Panc1 (cell line): ENCODE results near the gene MAP2. TPM values are rescaled to one million over a fixed set of nuclear protein-coding genes. Genes with fewer than 3 reads are reported as not detected.

ENCODE experiments used
- ATAC-seq: fragments of 200-7000 bp; cut with Tn5 transposase; 2 replicates; pipeline ENCODE4 v1.9.1; 2020; ENCODE audit warnings: mild to moderate bottlenecking, moderate library complexity
- BruUV-seq: library from RNA; stranded (reverse); fragments of 400-500 nt; replicated peaks from 2 replicates; lab custom pipeline; 2021; lab: Mats Ljungman, UMichigan
- CTCF ChIA-PET: fragments of 300-600 bp; sonication (Branson Sonifier 250); formaldehyde crosslinking; loops from one replicate; lab custom pipeline; 2022; ENCODE audit warnings: antibody characterized with exemption; lab: Charles Lee
- POLR2A ChIA-PET: fragments of 300-600 bp; sonication (Branson Sonifier 250); formaldehyde crosslinking; loops from one replicate; lab custom pipeline; 2022; ENCODE audit warnings: antibody characterized with exemption; lab: Charles Lee
- DNase-seq: peaks from one replicate; pipeline ENCODE4 v3.0.0-alpha.2; 2010; ENCODE audit warnings: low read depth, low spot score
- H3K27ac ChIP-seq: 2 replicates; pipeline ENCODE4 v1.5.1; 2011; ENCODE audit warnings: mild to moderate bottlenecking, low read length, inconsistent platforms
- H3K27me3 ChIP-seq: fragments of 200-500 bp; sonication (Bioruptor generic); 2 replicates; pipeline ENCODE4 v1.6.0; 2014; ENCODE audit warnings: low read length, inconsistent platforms; ENCODE audit not compliant: control insufficient read depth, insufficient read depth
- H3K36me3 ChIP-seq: fragments of 200-500 bp; sonication (Bioruptor generic); 2 replicates; pipeline ENCODE4 v1.5.1; 2014; ENCODE audit warnings: inconsistent platforms, mild to moderate bottlenecking, low read length, moderate library complexity; ENCODE audit not compliant: control insufficient read depth, insufficient read depth
- H3K4me1 ChIP-seq: 2 replicates; pipeline ENCODE4 v1.5.1; 2011; ENCODE audit warnings: inconsistent platforms, mild to moderate bottlenecking, low read length, moderate library complexity; ENCODE audit not compliant: control insufficient read depth, insufficient read depth
- H3K4me3 ChIP-seq, 2 experiments: 2 replicates each; pipeline ENCODE4 v1.5.1; 2011 to 2012; ENCODE audit warnings: low read depth in 2 of 2, low read length in 2 of 2, mild to moderate bottlenecking in 2 of 2, inconsistent platforms in 1 of 2, moderate library complexity in 1 of 2
- H3K9me3 ChIP-seq: fragments of 200-500 bp; sonication (Bioruptor generic); 2 replicates; pipeline ENCODE4 v1.5.1; 2014; ENCODE audit warnings: low read depth, mild to moderate bottlenecking, inconsistent platforms, low read length, moderate library complexity; ENCODE audit not compliant: control insufficient read depth, insufficient read depth
- POLR2AphosphoS5 ChIP-seq: IDR thresholded peaks from 2 replicates; pipeline ENCODE4 v1.6.1; 2012; ENCODE audit warnings: mild to moderate bottlenecking, low read depth, low read length, moderate library complexity
- REST ChIP-seq, 2 experiments: IDR thresholded peaks; 2 replicates each; pipeline ENCODE4 v1.6.1; 2011 to 2012; ENCODE audit warnings: low read depth in 2 of 2, control low read depth in 1 of 2, low read length in 1 of 2, mild to moderate bottlenecking in 1 of 2, moderate library complexity in 1 of 2; ENCODE audit not compliant: insufficient read depth in 1 of 2
- SIN3A ChIP-seq: IDR thresholded peaks from 2 replicates; pipeline ENCODE4 v1.6.1; 2012; ENCODE audit warnings: low read depth, mild to moderate bottlenecking, low read length, moderate library complexity, borderline replicate concordance; ENCODE audit not compliant: insufficient read depth
- TCF7L2 ChIP-seq: IDR thresholded peaks from 2 replicates; pipeline ENCODE4 v1.6.1; 2011; ENCODE audit warnings: mild to moderate bottlenecking, low read depth, low read length, inconsistent platforms
- in situ Hi-C: cut with HindIII; loops from 2 replicates; pipeline ENCODE4 v1.10.0; 2016; ENCODE audit warnings: low sequenced_read_pairs, low pct_unique_long_range_greater_than_20kb
- intact Hi-C: fragments of 100-400 bp; cut with micrococcal nuclease; formaldehyde crosslinking; loops from one replicate; pipeline ENCODE4 v1.10.0; 2022; ENCODE audit not compliant: unreplicated experiment
- total RNA-seq: library from RNA; stranded (reverse); gene quantifications from one replicate; pipeline ENCODE4 v1.2.1, GENCODE V29; 2021; ENCODE audit not compliant: unreplicated experiment
- TF ChIP-seq, protein P1 (sequence below): fragments of 450-650 bp; IDR thresholded peaks from 2 replicates; pipeline ENCODE4 v1.5.1; 2017; ENCODE audit warnings: mild to moderate bottlenecking

MAP2 gene
- total RNA-seq, 1 experiment from 2014 or later: 44.9 TPM

- no peaks in the 10 kb centered on the region for H3K9me3 ChIP-seq
- DNase-seq (no peak), ATAC-seq (0 out of 2 replicates have a peak, but pooled peaks have one; percentile 31)
- H3K36me3 ChIP-seq: no peaks in the 10 kb centered on the region
- peaks cover 28% of the 10 kb centered on the region for H3K4me1 ChIP-seq
- H3K4me3 ChIP-seq: no peak overlapping the region
- ChIA-PET POLR2A (no interaction called here), CTCF (no interaction called here)
- intact Hi-C loops (no loop called here), in situ Hi-C loops (no loop called here)
- no TSS peak for BruUV-seq
- peak overlapping the region; percentile 36; the same call in 1 of the 2 replicates for H3K27ac ChIP-seq
- no peaks in the 10 kb centered on the region for H3K27me3 ChIP-seq
- TF ChIP-seq SIN3A (no peak), REST (IDR thresholded peaks at IDR 0.05; ENCODE audit: insufficient read depth in 1 of 2, low read depth in 2 of 2, low read length in 1 of 2) (no peak), TCF7L2 (no peak), POLR2AphosphoS5 (no peak)
- TF ChIP-seq, protein P1, sequence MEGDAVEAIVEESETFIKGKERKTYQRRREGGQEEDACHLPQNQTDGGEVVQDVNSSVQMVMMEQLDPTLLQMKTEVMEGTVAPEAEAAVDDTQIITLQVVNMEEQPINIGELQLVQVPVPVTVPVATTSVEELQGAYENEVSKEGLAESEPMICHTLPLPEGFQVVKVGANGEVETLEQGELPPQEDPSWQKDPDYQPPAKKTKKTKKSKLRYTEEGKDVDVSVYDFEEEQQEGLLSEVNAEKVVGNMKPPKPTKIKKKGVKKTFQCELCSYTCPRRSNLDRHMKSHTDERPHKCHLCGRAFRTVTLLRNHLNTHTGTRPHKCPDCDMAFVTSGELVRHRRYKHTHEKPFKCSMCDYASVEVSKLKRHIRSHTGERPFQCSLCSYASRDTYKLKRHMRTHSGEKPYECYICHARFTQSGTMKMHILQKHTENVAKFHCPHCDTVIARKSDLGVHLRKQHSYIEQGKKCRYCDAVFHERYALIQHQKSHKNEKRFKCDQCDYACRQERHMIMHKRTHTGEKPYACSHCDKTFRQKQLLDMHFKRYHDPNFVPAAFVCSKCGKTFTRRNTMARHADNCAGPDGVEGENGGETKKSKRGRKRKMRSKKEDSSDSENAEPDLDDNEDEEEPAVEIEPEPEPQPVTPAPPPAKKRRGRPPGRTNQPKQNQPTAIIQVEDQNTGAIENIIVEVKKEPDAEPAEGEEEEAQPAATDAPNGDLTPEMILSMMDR: no peak
Measured at GRCh38 chr2:209472871-209473270, 49.0 kb downstream of the MAP2 start.

- intact Hi-C loops: no loop called here
- TF ChIP-seq TCF7L2: 0 out of 2 replicates have a peak, but pooled peaks have one; percentile 22
- TF ChIP-seq, protein P1: no peak
- peak overlapping the region; percentile 25; the same call in 1 of the 2 replicates for H3K27ac ChIP-seq
- peak; percentile 91 for ATAC-seq
- no peaks in the 10 kb centered on the region for H3K9me3 ChIP-seq
- peaks cover 28% of the 10 kb centered on the region for H3K4me1 ChIP-seq
- ChIA-PET POLR2A (interaction anchor here (0.7 kb wide), 1 partner anchor 89 kb away, joined by 3 read pairs; no protein-coding TSS in a partner anchor), CTCF (no interaction called here)
- peak; percentile 57 for DNase-seq
- BruUV-seq: no TSS peak
- H3K27me3 ChIP-seq: no peaks in the 10 kb centered on the region
- no peaks in the 10 kb centered on the region for H3K36me3 ChIP-seq
- in situ Hi-C loops: no loop called here
- no peak overlapping the region for H3K4me3 ChIP-seq
Measured at GRCh38 chr2:209473930-209474419, 50.1 kb downstream of the MAP2 start.
